Testis (tissue), 2 donors: ENCODE results near the gene MBNL2.

Source experiments
- CTCF ChIP-seq, 3 experiments: fragments of 450-650 bp in 2 of 3; fragments of 200-600 bp in 1 of 3; sonication (generic) in 1 of 3; IDR thresholded peaks; one replicate each; pipeline ENCODE4 v1.5.1; 2016 to 2019; ENCODE audit warnings: antibody characterized with exemption in 3 of 3, mild to moderate bottlenecking in 2 of 3, moderate library complexity in 1 of 3
- POLR2A ChIP-seq: fragments of 450-650 bp; IDR thresholded peaks from one replicate; pipeline ENCODE4 v1.6.1; 2017; ENCODE audit warnings: antibody characterized with exemption, mild to moderate bottlenecking, moderate library complexity

- no peak for TF ChIP-seq CTCF (IDR thresholded peaks at IDR 0.05)
- TF ChIP-seq POLR2A = no peak
These were observed 189.9 kb downstream of the MBNL2 start for GRCh38 chr13:97411984-97412383.
